ENCODE results near the gene SYT7. TPM values are rescaled to one million over a fixed set of nuclear protein-coding genes. Genes with fewer than 3 reads are reported as not detected.

SYT7 gene
- polyA plus RNA-seq, 1 donor (not counting 4 experiments of a cell fraction or from before 2014, with no cell fraction given) = 2.6 TPM

DNA sequence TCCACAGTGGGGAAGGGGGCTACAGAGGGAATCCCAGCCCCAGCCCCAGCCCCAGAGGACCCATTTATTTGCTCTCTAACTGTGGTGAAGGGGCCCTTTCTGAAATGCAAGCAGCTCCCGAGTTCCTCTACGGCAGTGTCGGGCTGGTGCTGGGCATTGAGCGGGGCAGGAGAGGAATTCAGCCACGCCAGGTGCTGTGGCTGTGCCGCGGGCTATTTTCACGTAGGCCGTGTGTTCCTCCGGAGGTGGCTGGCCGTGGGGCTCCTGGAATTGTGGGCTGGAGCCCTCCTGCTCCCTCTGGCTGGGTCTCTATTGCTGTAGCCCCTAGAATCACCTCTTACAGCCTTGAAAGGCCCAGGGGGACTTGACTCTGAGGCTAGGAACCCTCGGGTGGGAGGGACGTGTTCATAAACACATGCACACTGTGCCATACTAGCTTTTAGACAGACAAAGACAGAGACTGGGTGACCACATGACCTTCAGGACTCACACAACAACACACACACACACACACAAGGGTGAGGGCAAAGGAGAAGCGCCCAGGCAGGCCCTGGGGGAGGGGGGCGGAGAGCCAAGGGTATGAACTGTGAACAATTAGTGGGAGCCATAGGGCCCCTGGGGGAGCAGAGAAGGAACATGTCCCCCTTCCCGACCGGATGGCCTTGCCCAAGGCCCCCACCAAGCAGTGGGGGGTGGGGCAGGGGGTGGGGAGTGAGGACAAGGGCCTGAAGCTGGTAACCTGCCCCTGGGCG lies 48.4 kb upstream of the SYT7 start:
- DNase-seq (ENCODE audit: low read depth, low spot score) (no peak), FAIRE-seq (no peak)
- Histone ChIP-seq H3K9me3 (ENCODE audit: control insufficient read depth, low read depth, low read length) (no peaks in the 10 kb centered on the region), H3K36me3 (ENCODE audit: control insufficient read depth in 2 of 2, extremely low read depth in 1 of 2, insufficient read depth in 2 of 2, low read length in 2 of 2) (no peaks in the 10 kb centered on the region), H3K79me2 (ENCODE audit: control insufficient read depth, insufficient read depth, low read length) (no peaks in the 10 kb centered on the region), H3K27me3 (ENCODE audit: control insufficient read depth, extremely low read depth, insufficient read depth, low read length) (peaks cover 3% of the 10 kb centered on the region), H3K4me1 (ENCODE audit: control insufficient read depth, extremely low read depth, insufficient read depth, low read length) (peaks cover 20% of the 10 kb centered on the region), H2AFZ (ENCODE audit: control insufficient read depth, low read length) (no peak overlapping the region), H3K4me3 (ENCODE audit: control insufficient read depth in 2 of 3, extremely low read depth in 1 of 3, insufficient read depth in 2 of 3, low read depth in 1 of 3, low read length in 3 of 3) (no peak overlapping the region), H4K20me1 (ENCODE audit: control insufficient read depth, extremely low read depth, insufficient read depth, low read length) (peaks cover 2% of the 10 kb centered on the region), H3K9me1 (ENCODE audit: control insufficient read depth, extremely low read depth, insufficient read depth, low read length) (no peaks in the 10 kb centered on the region), H3K27ac (ENCODE audit: control insufficient read depth, insufficient read depth, low read length) (no peak overlapping the region), H3K4me2 (ENCODE audit: control insufficient read depth, extremely low read depth, insufficient read depth, low read depth, low read length) (no peak overlapping the region), H3K9ac (ENCODE audit: control insufficient read depth, extremely low read depth, insufficient read depth, low read length) (no peak overlapping the region)
- TF ChIP-seq, protein P1, sequence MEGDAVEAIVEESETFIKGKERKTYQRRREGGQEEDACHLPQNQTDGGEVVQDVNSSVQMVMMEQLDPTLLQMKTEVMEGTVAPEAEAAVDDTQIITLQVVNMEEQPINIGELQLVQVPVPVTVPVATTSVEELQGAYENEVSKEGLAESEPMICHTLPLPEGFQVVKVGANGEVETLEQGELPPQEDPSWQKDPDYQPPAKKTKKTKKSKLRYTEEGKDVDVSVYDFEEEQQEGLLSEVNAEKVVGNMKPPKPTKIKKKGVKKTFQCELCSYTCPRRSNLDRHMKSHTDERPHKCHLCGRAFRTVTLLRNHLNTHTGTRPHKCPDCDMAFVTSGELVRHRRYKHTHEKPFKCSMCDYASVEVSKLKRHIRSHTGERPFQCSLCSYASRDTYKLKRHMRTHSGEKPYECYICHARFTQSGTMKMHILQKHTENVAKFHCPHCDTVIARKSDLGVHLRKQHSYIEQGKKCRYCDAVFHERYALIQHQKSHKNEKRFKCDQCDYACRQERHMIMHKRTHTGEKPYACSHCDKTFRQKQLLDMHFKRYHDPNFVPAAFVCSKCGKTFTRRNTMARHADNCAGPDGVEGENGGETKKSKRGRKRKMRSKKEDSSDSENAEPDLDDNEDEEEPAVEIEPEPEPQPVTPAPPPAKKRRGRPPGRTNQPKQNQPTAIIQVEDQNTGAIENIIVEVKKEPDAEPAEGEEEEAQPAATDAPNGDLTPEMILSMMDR (optimal IDR thresholded peaks at IDR 0.05 in 1 of 3, IDR thresholded peaks at IDR 0.05 in 1 of 3, conservative IDR thresholded peaks at IDR 0.05 in 1 of 3; ENCODE audit: extremely low read depth in 1 of 3, insufficient read depth in 2 of 3, low read length in 3 of 3) = no peak
- TF ChIP-seq EZH2 (IDR thresholded peaks at IDR 0.05; ENCODE audit: low read length) = no peak
- dilution Hi-C loops (cut with MboI; ENCODE audit: extremely low pct_ligation_motif_present, low sequenced_read_pairs) = no loop called here

DNA sequence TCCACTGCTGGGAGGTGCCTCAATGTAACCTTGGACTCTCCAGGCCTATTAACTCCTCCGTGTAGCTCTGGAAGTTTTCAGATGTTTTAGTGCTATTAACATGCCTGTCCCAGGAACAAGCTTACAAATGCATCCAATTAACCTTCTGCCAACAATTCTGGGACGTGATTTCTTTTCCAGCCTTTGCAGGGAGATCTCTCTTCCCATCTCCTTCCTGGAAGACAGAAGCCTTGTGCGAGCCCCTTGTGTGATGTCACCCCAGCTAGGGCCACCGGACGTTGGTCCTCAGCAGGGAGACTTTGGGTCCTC lies 47.7 kb upstream of the SYT7 start:
- H4K20me1 ChIP-seq (ENCODE audit: control insufficient read depth, extremely low read depth, insufficient read depth, low read length) = peaks cover 2% of the 10 kb centered on the region
- H3K4me1 ChIP-seq (ENCODE audit: control insufficient read depth, extremely low read depth, insufficient read depth, low read length) = peaks cover 20% of the 10 kb centered on the region
- no peak overlapping the region for H3K4me3 ChIP-seq (ENCODE audit: control insufficient read depth in 2 of 3, extremely low read depth in 1 of 3, insufficient read depth in 2 of 3, low read depth in 1 of 3, low read length in 3 of 3)
- no peaks in the 10 kb centered on the region for H3K9me1 ChIP-seq (ENCODE audit: control insufficient read depth, extremely low read depth, insufficient read depth, low read length)
- no peaks in the 10 kb centered on the region for H3K79me2 ChIP-seq (ENCODE audit: control insufficient read depth, insufficient read depth, low read length)
- H3K27me3 ChIP-seq (ENCODE audit: control insufficient read depth, extremely low read depth, insufficient read depth, low read length) = peaks cover 3% of the 10 kb centered on the region
- DNase-seq (ENCODE audit: low read depth, low spot score) (no peak), FAIRE-seq (no peak)
- no peak overlapping the region for H3K4me2 ChIP-seq (ENCODE audit: control insufficient read depth, extremely low read depth, insufficient read depth, low read depth, low read length)
- dilution Hi-C loops (cut with MboI; ENCODE audit: extremely low pct_ligation_motif_present, low sequenced_read_pairs) = no loop called here
- H2AFZ ChIP-seq (ENCODE audit: control insufficient read depth, low read length) = no peak overlapping the region
- no peaks in the 10 kb centered on the region for H3K9me3 ChIP-seq (ENCODE audit: control insufficient read depth, low read depth, low read length)
- H3K27ac ChIP-seq (ENCODE audit: control insufficient read depth, insufficient read depth, low read length) = no peak overlapping the region
- TF ChIP-seq, protein P1 (optimal IDR thresholded peaks at IDR 0.05 in 1 of 3, IDR thresholded peaks at IDR 0.05 in 1 of 3, conservative IDR thresholded peaks at IDR 0.05 in 1 of 3; ENCODE audit: extremely low read depth in 1 of 3, insufficient read depth in 2 of 3, low read length in 3 of 3) = no peak
- TF ChIP-seq EZH2 (IDR thresholded peaks at IDR 0.05; ENCODE audit: low read length) = no peak
- H3K36me3 ChIP-seq (ENCODE audit: control insufficient read depth in 2 of 2, extremely low read depth in 1 of 2, insufficient read depth in 2 of 2, low read length in 2 of 2) = no peaks in the 10 kb centered on the region
- H3K9ac ChIP-seq (ENCODE audit: control insufficient read depth, extremely low read depth, insufficient read depth, low read length) = no peak overlapping the region
